Upper lobe of right lung (tissue), 1 donor: ENCODE measurements around the gene CYSLTR2. TPM values are rescaled to one million over a fixed set of nuclear protein-coding genes. Genes with fewer than 3 reads are reported as not detected.
A peak's percentile ranks its signal among the peaks of the same experiment; 100 is the strongest.

Experiments used
- ATAC-seq: fragments of 200-7000 bp; cut with Tn5 transposase; one replicate; pipeline ENCODE4 v1.9.1; 2020; ENCODE audit warnings: mild to moderate bottlenecking, moderate library complexity
- DNase-seq: peaks from one replicate; pipeline ENCODE4 v3.0.0-alpha.2; 2020
- H3K27ac ChIP-seq: fragments of 200-600 bp; one replicate; pipeline ENCODE4 v1.8.0; 2022
- H3K27me3 ChIP-seq: fragments of 200-600 bp; one replicate; pipeline ENCODE4 v1.8.0; 2022; ENCODE audit warnings: mild to moderate bottlenecking
- H3K36me3 ChIP-seq: fragments of 200-600 bp; one replicate; pipeline ENCODE4 v1.8.0; 2022
- H3K4me1 ChIP-seq: fragments of 200-600 bp; one replicate; pipeline ENCODE4 v1.8.0; 2022
- H3K4me3 ChIP-seq: fragments of 200-600 bp; one replicate; pipeline ENCODE4 v1.8.0; 2022; ENCODE audit warnings: mild to moderate bottlenecking
- H3K9me3 ChIP-seq: fragments of 200-600 bp; one replicate; pipeline ENCODE4 v1.8.0; 2022
- intact Hi-C: fragments of 100-400 bp; cut with DNase I; formaldehyde crosslinking; loops from one replicate; pipeline ENCODE4 v1.11.0; 2022
- total RNA-seq: library from RNA; stranded (reverse); fragmentation: NEBNext Ultra II Directional; extraction: Animal tissue kit (Norgen Biotek cat#: 25700); gene quantifications from one replicate; pipeline ENCODE4 v1.2.1, GENCODE V29; 2021
- TF ChIP-seq, protein P1 (sequence below): fragments of 200-600 bp; IDR thresholded peaks from one replicate; pipeline ENCODE4 v1.8.0; 2022; ENCODE audit warnings: antibody characterized with exemption
- donor health status: DM: no; HTN: yes; CAD: no; lungs with severe emphysema.

Gene CYSLTR2
- total RNA-seq, 1 donor from 2014 or later, result 0.67 TPM

DNA sequence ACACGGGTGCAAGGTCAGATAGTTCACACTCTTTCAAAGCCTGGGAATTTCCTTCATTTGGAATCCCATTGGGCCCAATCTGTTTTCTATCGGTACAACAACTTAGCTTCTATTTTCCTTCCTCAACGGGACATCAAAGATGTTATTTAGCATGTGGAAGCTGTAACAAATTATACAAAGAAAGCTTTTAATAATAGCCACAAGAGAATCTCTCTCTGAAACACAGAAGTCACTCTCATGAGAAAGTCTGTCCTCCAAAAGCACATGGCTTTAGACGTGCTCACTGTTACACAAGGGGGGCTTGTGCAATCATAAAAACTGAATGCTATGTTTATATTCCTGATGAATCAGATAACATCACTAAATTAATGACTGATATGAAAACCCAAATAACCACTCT, 28.9 kb upstream of the CYSLTR2 start:
- H3K27ac ChIP-seq, result peak overlapping the region; percentile 30
- no peaks in the 10 kb centered on the region for H3K9me3 ChIP-seq
- ATAC-seq (peak; percentile 46), DNase-seq (no peak)
- intact Hi-C loops, result no loop called here
- peaks cover 16% of the 10 kb centered on the region for H3K4me1 ChIP-seq
- no peaks in the 10 kb centered on the region for H3K36me3 ChIP-seq
- TF ChIP-seq, protein P1, sequence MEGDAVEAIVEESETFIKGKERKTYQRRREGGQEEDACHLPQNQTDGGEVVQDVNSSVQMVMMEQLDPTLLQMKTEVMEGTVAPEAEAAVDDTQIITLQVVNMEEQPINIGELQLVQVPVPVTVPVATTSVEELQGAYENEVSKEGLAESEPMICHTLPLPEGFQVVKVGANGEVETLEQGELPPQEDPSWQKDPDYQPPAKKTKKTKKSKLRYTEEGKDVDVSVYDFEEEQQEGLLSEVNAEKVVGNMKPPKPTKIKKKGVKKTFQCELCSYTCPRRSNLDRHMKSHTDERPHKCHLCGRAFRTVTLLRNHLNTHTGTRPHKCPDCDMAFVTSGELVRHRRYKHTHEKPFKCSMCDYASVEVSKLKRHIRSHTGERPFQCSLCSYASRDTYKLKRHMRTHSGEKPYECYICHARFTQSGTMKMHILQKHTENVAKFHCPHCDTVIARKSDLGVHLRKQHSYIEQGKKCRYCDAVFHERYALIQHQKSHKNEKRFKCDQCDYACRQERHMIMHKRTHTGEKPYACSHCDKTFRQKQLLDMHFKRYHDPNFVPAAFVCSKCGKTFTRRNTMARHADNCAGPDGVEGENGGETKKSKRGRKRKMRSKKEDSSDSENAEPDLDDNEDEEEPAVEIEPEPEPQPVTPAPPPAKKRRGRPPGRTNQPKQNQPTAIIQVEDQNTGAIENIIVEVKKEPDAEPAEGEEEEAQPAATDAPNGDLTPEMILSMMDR, result no peak
- no peak overlapping the region for H3K4me3 ChIP-seq
- no peaks in the 10 kb centered on the region for H3K27me3 ChIP-seq

DNA sequence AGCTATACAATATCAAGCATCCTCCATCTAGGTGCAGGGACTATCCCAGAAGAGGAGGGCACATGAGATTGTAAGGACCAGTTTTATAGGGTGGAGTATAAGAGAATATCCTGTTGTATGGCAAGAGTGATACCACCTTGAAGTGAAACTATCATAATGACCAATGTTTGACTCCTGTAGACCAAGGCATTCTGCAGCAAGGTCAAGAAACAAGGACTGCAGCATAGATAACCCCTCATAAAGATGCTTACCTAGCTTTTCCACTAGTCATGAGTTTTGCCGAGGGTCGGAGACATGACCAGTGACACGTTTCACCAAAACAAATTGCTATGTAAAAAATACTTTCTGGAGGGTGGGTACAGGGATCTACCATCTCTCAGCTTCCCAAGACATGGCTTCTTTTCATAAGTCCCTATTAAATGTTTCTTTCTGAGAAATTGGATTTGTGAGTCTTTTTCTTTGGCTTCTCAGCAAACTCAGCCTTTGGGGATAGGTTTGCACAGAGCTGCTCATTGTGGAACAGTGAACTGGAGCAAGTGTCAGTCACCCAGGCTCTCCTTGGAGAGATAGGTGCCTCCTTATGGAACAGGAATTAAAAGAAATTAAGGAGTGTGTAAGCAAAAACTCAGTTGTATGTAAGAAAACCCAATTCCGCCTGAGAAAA, 28.2 kb upstream of the CYSLTR2 start:
- H3K4me1 ChIP-seq, result peaks cover 16% of the 10 kb centered on the region
- no peaks in the 10 kb centered on the region for H3K36me3 ChIP-seq
- peak overlapping the region; percentile 14 for H3K27ac ChIP-seq
- intact Hi-C loops, result no loop called here
- DNase-seq, result no peak
- TF ChIP-seq, protein P1, result no peak
- H3K4me3 ChIP-seq, result no peak overlapping the region
- no peaks in the 10 kb centered on the region for H3K27me3 ChIP-seq
- no peak for ATAC-seq
- no peaks in the 10 kb centered on the region for H3K9me3 ChIP-seq

DNA sequence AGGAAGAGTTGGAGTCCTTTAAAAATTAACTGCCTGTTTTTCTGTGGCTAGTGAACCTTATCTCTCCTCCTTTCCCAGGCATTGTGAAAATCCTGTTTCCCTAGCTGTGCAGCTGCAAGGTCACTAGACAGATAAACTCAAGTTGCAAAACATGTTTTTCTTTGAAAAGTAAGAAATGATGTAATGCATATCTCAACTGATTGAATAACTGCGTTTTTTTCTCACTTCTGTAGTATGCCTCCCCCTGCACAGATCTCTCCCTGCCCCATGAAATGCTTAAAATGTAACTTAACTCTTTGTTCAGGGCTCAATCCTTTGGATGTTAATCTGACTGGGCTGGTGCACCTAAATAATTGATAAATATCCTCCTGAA, 27.7 kb upstream of the CYSLTR2 start:
- Histone ChIP-seq H3K4me1 (peaks cover 16% of the 10 kb centered on the region), H3K4me3 (no peak overlapping the region), H3K27ac (peak overlapping the region; percentile 14), H3K9me3 (no peaks in the 10 kb centered on the region), H3K36me3 (no peaks in the 10 kb centered on the region), H3K27me3 (no peaks in the 10 kb centered on the region)
- intact Hi-C loops, result no loop called here
- TF ChIP-seq, protein P1, result no peak
- ATAC-seq (no peak), DNase-seq (no peak)

DNA sequence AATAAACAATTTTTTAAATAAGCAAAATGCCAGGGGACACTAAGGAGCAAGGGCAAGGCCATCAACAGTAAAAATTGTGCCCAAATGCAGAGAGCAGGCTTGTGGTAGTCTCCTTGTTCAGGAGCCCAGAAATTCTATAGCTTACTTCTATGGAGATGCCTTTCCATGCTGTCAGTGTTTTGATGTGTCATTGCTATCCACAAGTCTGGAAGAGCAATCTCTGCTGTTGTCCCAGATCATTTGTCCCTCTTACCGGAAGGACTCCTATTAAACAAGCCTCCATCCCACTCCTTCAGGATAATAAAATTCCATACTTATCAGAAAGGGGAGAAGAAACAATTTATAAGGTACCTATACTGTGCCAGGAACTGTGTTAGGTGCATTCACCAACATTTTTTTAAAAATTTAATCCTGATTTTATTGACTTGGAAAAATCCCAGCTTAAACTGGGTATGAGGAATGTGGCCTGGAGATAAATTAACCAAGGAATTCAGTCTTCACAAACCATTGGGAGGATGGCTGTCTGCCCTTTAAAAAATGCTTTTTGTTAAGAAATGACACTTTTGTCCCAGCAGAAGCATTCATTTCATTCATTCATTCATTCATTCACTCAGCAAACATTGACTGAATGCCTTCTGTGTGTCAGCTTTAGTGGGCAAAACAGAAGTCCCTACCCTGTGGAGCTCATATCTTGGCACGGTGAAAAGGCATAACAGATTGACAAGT, 26.8 kb upstream of the CYSLTR2 start:
- TF ChIP-seq, protein P1, result no peak
- Histone ChIP-seq H3K27ac (peak overlapping the region; percentile 6), H3K36me3 (no peaks in the 10 kb centered on the region), H3K9me3 (no peaks in the 10 kb centered on the region), H3K4me1 (peaks cover 16% of the 10 kb centered on the region), H3K27me3 (no peaks in the 10 kb centered on the region), H3K4me3 (no peak overlapping the region)
- intact Hi-C loops, result no loop called here
- ATAC-seq (no peak), DNase-seq (no peak)

DNA sequence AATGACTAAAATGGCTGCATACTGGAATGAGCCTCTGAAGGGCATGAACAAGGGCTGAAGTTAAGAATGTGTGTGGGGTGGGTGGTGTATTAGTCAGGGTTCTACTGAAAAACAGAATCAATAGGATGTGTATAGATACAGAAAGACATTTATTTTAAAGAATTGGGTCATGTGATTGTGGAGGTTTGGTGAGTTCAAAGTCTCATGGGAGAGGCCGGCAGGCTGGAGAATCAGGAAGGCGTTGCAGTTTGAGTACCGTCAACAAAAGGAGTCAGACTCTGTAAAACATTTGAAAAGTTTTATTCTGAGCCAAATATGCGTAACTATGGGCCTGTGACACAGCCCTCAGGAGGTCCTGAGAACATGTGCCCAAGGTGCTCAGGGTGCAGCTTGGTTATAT, 24.5 kb upstream of the CYSLTR2 start:
- TF ChIP-seq, protein P1, result no peak
- Histone ChIP-seq H3K4me3 (no peak overlapping the region), H3K4me1 (peaks cover 16% of the 10 kb centered on the region), H3K27ac (no peak overlapping the region), H3K36me3 (no peaks in the 10 kb centered on the region), H3K9me3 (no peaks in the 10 kb centered on the region), H3K27me3 (no peaks in the 10 kb centered on the region)
- intact Hi-C loops, result no loop called here
- no peak for DNase-seq
- ATAC-seq, result no peak
